SH-SY5Y (cell line): ENCODE results near the gene ZNF362.

Experiments used
- GATA2 ChIP-seq: IDR thresholded peaks from 2 replicates; pipeline ENCODE4 v1.6.1; 2011; ENCODE audit warnings: mild to moderate bottlenecking, low read depth, low read length
- GATA3 ChIP-seq: IDR thresholded peaks from 2 replicates; pipeline ENCODE4 v1.6.1; 2011; ENCODE audit warnings: low read depth, mild to moderate bottlenecking, low read length, moderate library complexity

- no peak; the same call in 1 of the 2 replicates for TF ChIP-seq GATA2
- TF ChIP-seq GATA3 = no peak
Observed at GRCh38 chr1:33335020-33335419, 78.7 kb downstream of the ZNF362 start.
